Activated T-helper 2 cell treated with anti-CD3 and anti-CD28 coated beads, Interferon-gamma antibody, Interleukin-2, Interleukin-4, amounts not matched to agents 10 μg/mL and 5 μg/mL and 100 μg/mL, durations not matched to agents 14 hours and 24 hours and 36 hours (primary cell): ENCODE data around the gene PDE11A. TPM values are rescaled to one million over a fixed set of nuclear protein-coding genes. Genes with fewer than 3 reads are reported as not detected.

Experiments
- DNase-seq: peaks from one replicate; pipeline ENCODE4 v3.0.0; 2021; ENCODE audit warnings: low spot score
- H3K27ac Mint-ChIP-seq: one replicate; pipeline ENCODE4 v1.8.0; 2021; ENCODE audit warnings: mixed read lengths
- H3K27me3 Mint-ChIP-seq: one replicate; pipeline ENCODE4 v1.8.0; 2021; ENCODE audit warnings: low read depth, mixed read lengths
- H3K36me3 Mint-ChIP-seq: one replicate; pipeline ENCODE4 v1.8.0; 2021; ENCODE audit warnings: low read depth, mixed read lengths
- H3K4me1 Mint-ChIP-seq: one replicate; pipeline ENCODE4 v1.8.0; 2021; ENCODE audit warnings: low read depth, mixed read lengths
- H3K4me3 Mint-ChIP-seq: one replicate; pipeline ENCODE4 v1.8.0; 2021; ENCODE audit warnings: low read depth, mild to moderate bottlenecking, moderate library complexity, mixed read lengths
- H3K9me3 Mint-ChIP-seq: one replicate; pipeline ENCODE4 v1.8.0; 2021; ENCODE audit warnings: mixed read lengths
- intact Hi-C: fragments of 100-400 bp; cut with micrococcal nuclease; formaldehyde crosslinking; loops from one replicate; pipeline ENCODE4 v1.15.1; 2023
- total RNA-seq: library from RNA; stranded (reverse); gene quantifications from 2 replicates; pipeline ENCODE4 v1.2.3, GENCODE V29; 2022

Gene PDE11A
- total RNA-seq, 1 donor from 2014 or later, result not detected

DNA sequence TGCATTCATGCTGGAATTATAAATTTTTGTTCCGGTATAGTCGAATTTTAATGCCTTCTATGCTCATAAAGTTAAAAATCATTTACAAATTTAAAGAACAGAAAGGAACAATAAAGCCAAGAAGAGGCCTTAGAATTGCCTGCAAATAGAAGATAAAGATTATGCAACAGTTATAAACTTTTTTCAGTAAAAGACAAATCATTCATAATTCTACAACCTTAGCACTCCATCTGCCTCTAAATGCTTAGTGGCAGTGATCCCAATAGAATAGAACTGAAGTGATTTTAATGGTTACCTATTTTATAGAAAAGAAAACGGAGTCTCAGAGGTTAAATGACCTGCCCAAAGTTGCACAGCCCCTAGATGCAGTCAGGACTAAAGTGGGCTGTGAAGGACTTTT is 468.8 kb downstream of the PDE11A start:
- no peak for DNase-seq
- H3K4me3 Mint-ChIP-seq, result no peak overlapping the region
- H3K27ac Mint-ChIP-seq, result no peak overlapping the region
- H3K27me3 Mint-ChIP-seq, result peaks cover 3% of the 10 kb centered on the region
- H3K36me3 Mint-ChIP-seq, result no peaks in the 10 kb centered on the region
- intact Hi-C loops, result no loop called here
- no peaks in the 10 kb centered on the region for H3K4me1 Mint-ChIP-seq
- no peaks in the 10 kb centered on the region for H3K9me3 Mint-ChIP-seq

- Mint-ChIP-seq H3K4me3 (no peak overlapping the region), H3K27me3 (peaks cover 3% of the 10 kb centered on the region), H3K4me1 (no peaks in the 10 kb centered on the region), H3K36me3 (no peaks in the 10 kb centered on the region), H3K9me3 (no peaks in the 10 kb centered on the region), H3K27ac (no peak overlapping the region)
- DNase-seq, result no peak
- intact Hi-C loops, result no loop called here
Observed at GRCh38 chr2:177603181-177603580, 469.4 kb downstream of the PDE11A start.

GRCh38 chr2:177602611-177603164 is 469.9 kb downstream of the PDE11A start:
- Mint-ChIP-seq H3K4me3 (no peak overlapping the region), H3K27me3 (peaks cover 5% of the 10 kb centered on the region), H3K9me3 (no peaks in the 10 kb centered on the region), H3K27ac (no peak overlapping the region), H3K36me3 (no peaks in the 10 kb centered on the region), H3K4me1 (peaks cover 3% of the 10 kb centered on the region)
- DNase-seq, result no peak
- intact Hi-C loops, result no loop called here

DNA sequence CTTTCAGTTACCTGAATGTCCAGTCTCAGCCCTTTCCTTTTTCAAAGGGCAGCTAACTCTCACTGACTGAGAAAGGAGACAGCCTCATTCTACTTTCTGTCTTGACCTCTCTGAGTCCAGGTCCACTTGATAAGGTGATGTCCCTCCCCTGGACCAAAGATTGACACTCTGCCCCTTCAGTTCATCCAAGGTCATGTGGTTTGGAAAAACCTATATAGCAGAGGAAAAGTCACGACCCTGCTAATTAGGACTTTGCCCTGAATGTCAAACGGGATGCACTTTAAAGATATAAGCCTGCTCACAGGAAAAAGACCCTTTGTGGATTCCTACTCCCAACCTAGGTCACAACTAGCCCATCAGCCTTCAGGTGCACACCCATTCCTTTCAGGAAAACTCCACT is 471.7 kb downstream of the PDE11A start:
- peaks cover 4% of the 10 kb centered on the region for H3K4me1 Mint-ChIP-seq
- H3K9me3 Mint-ChIP-seq, result no peaks in the 10 kb centered on the region
- H3K27ac Mint-ChIP-seq, result no peak overlapping the region
- no peak for DNase-seq
- intact Hi-C loops, result no loop called here
- no peak overlapping the region for H3K4me3 Mint-ChIP-seq
- H3K27me3 Mint-ChIP-seq, result peaks cover 5% of the 10 kb centered on the region
- H3K36me3 Mint-ChIP-seq, result no peaks in the 10 kb centered on the region

DNA sequence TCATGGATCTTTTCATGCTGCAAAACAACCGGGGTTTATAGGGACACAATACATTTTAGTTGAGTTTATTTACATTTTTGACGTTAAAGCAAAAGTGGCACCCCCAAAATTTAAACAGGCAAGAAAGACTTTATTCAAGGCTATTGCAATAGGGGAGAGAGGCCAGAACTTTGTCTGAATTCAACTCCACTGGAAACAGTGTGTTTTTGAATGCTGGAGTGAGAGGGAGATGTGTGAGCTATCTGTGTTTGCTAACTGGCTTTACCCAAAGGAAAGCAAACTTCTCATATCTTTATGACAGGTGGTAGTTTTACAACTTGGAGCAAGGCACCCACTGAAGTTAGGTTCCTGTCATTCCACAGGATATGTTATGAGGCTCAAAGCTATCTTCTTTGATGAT is 472.6 kb downstream of the PDE11A start:
- Mint-ChIP-seq H3K4me1 (peaks cover 4% of the 10 kb centered on the region), H3K27ac (no peak overlapping the region), H3K9me3 (no peaks in the 10 kb centered on the region), H3K36me3 (no peaks in the 10 kb centered on the region), H3K4me3 (no peak overlapping the region), H3K27me3 (peaks cover 2% of the 10 kb centered on the region)
- intact Hi-C loops, result no loop called here
- DNase-seq, result no peak

DNA sequence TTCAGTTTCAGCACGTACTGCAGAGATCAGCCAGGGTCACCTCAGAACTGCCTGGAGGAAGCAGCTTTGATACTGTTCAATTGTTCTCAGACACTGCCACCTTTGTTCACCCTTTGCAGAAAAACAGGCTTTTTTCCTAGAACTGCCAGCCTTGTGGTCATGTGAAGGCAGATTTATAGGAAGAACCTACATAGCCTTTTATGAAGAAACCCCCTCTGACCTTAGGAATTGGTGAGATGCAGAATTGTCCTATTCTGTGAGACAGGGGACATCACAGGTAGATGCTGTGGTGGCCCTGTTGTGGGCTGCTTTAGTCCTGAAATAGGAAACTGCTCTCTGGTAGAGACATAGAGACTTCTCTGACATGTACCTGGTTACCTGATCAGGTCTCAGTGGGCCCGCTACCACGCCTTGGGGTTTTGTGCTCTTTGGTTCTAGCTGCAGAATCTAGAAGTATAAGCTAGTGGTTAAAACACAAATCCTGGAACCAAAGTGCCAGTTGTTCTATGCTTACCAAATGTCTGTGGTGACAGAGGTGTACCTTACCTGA is 473.4 kb downstream of the PDE11A start:
- intact Hi-C loops, result no loop called here
- no peak overlapping the region for H3K4me3 Mint-ChIP-seq
- DNase-seq, result no peak
- peaks cover 4% of the 10 kb centered on the region for H3K4me1 Mint-ChIP-seq
- peaks cover 2% of the 10 kb centered on the region for H3K27me3 Mint-ChIP-seq
- H3K9me3 Mint-ChIP-seq, result no peaks in the 10 kb centered on the region
- no peaks in the 10 kb centered on the region for H3K36me3 Mint-ChIP-seq
- no peak overlapping the region for H3K27ac Mint-ChIP-seq

DNA sequence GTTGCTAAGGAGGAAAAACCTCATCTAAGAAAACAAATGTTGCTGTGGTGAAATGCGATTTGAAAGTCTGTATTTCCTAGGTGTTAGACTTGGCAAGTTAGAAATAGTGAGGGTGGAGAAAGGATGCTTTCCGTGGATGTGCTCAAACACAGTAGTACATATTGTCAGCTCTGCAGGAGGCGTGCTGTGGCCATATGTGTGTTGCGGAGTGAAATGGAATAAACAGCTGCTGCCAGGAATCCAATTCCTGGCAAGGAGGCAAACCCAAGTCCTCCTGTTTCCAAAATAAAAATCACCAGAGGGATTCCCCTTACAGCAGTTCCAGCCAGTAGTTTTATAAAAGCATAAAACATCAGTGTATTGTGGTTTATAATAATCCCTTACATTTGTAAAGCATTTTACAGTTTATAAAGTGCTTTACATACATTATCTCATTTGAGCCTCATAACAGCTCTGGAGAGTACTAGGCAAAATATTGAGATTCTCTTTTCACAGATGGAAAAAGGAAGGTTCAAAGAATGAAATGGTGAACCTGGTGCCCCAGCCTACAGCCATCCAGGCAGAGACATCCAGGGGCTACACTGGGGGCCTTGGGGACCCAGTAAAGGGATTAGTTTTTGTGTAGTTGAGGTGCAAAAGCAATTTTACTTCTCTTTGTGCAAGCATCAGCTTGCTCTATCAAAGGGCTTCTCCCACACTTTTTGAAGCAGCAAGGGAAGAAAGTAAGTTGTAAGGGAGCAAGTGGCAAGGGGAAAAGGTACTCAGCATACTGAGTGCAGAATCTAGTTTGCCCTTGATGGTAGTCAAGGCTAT is 474.0 kb downstream of the PDE11A start:
- intact Hi-C loops, result no loop called here
- DNase-seq, result no peak
- Mint-ChIP-seq H3K4me3 (no peak overlapping the region), H3K27me3 (peaks cover 2% of the 10 kb centered on the region), H3K4me1 (peaks cover 4% of the 10 kb centered on the region), H3K36me3 (no peaks in the 10 kb centered on the region), H3K27ac (no peak overlapping the region), H3K9me3 (no peaks in the 10 kb centered on the region)

DNA sequence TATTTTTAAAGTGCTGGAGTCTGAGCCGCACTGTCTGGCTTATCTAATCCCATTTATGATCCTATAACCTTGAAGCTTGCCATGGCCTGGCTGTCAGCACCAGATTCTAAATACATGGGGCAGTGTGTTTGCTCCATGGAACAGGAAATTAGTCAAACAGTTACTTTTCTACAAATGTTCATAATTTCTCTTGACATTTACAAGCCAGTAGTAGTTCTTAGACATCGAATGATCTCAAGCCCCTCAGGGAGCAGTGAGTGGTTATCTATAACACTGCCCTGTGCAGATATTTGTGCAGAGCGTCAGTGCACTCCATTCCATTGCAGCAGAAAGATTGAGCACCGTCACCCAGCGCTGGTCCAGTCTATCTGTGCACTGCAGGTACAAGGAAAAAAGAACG is 474.8 kb downstream of the PDE11A start:
- no peak overlapping the region for H3K27ac Mint-ChIP-seq
- peaks cover 2% of the 10 kb centered on the region for H3K27me3 Mint-ChIP-seq
- intact Hi-C loops, result no loop called here
- H3K9me3 Mint-ChIP-seq, result no peaks in the 10 kb centered on the region
- H3K36me3 Mint-ChIP-seq, result no peaks in the 10 kb centered on the region
- no peak for DNase-seq
- H3K4me1 Mint-ChIP-seq, result peaks cover 4% of the 10 kb centered on the region
- H3K4me3 Mint-ChIP-seq, result no peak overlapping the region

DNA sequence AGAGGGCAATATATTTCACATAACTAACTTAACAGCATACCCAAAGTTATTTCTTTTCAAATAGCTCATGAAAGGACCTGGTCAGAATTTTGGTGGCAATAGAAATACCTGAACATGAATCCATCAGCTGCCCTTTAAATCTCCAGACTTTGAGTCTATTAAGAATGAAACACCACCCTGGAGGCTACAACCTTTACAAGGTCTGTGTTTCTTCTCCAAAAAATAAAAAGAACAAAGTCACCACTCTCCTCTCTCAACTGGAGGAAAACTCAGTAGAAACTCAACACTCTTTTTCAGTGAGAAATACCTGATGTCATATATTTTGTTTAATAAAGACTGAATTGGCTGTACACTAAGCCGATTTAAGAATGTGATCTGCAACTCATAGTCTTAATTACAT is 475.7 kb downstream of the PDE11A start:
- peaks cover 4% of the 10 kb centered on the region for H3K4me1 Mint-ChIP-seq
- no peak overlapping the region for H3K4me3 Mint-ChIP-seq
- H3K27me3 Mint-ChIP-seq, result peaks cover 2% of the 10 kb centered on the region
- no peak overlapping the region for H3K27ac Mint-ChIP-seq
- intact Hi-C loops, result no loop called here
- H3K36me3 Mint-ChIP-seq, result no peaks in the 10 kb centered on the region
- H3K9me3 Mint-ChIP-seq, result no peaks in the 10 kb centered on the region
- DNase-seq, result no peak

DNA sequence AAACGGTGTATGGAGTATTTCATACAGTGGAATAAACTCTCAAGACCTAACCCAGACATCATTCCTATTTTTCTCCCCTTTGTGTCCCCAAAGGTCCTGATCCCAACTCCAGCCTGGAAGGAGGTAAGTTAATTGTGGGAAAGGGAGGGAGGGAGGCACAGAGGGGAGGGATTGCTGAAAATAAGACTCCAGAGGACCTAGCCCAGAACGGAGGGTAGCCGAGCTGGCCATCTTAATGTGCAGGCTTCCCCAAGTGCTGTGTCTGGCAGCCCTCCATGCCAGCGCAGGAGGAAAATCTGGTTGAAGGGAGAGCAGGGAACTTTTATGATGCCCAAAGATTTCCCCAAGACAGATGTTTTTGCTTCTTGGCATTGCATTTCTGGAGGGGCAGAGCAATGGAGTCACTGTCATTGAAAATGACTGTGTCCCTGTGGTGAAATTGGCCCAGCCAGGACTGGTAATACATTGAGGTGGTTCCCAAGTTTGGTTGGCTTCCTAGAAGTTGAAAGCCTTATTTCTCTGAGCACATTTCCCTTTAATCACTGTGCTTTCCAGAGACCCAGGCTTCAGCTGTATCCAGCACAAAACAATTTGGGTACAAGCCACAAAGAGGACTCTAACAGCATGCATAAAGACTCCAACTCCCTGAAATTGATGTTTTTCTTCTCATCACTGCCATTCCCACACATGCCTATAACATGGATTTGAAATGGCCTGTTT is 477.3 kb downstream of the PDE11A start:
- peaks cover 4% of the 10 kb centered on the region for H3K4me1 Mint-ChIP-seq
- H3K36me3 Mint-ChIP-seq, result no peaks in the 10 kb centered on the region
- H3K27ac Mint-ChIP-seq, result no peak overlapping the region
- no peak overlapping the region for H3K4me3 Mint-ChIP-seq
- peaks cover 2% of the 10 kb centered on the region for H3K27me3 Mint-ChIP-seq
- intact Hi-C loops, result no loop called here
- H3K9me3 Mint-ChIP-seq, result no peaks in the 10 kb centered on the region
- DNase-seq, result no peak

- H3K9me3 Mint-ChIP-seq, result no peaks in the 10 kb centered on the region
- no peak for DNase-seq
- H3K36me3 Mint-ChIP-seq, result no peaks in the 10 kb centered on the region
- intact Hi-C loops, result no loop called here
- no peak overlapping the region for H3K27ac Mint-ChIP-seq
- peaks cover 4% of the 10 kb centered on the region for H3K27me3 Mint-ChIP-seq
- H3K4me3 Mint-ChIP-seq, result no peak overlapping the region
- H3K4me1 Mint-ChIP-seq, result peaks cover 4% of the 10 kb centered on the region
Observed at GRCh38 chr2:177593402-177593801, 479.2 kb downstream of the PDE11A start.

GRCh38 chr2:177592945-177593344 is 479.6 kb downstream of the PDE11A start:
- intact Hi-C loops, result no loop called here
- no peak overlapping the region for H3K4me3 Mint-ChIP-seq
- H3K4me1 Mint-ChIP-seq, result peaks cover 4% of the 10 kb centered on the region
- no peak for DNase-seq
- H3K9me3 Mint-ChIP-seq, result no peaks in the 10 kb centered on the region
- H3K36me3 Mint-ChIP-seq, result no peaks in the 10 kb centered on the region
- peaks cover 5% of the 10 kb centered on the region for H3K27me3 Mint-ChIP-seq
- H3K27ac Mint-ChIP-seq, result no peak overlapping the region

DNA sequence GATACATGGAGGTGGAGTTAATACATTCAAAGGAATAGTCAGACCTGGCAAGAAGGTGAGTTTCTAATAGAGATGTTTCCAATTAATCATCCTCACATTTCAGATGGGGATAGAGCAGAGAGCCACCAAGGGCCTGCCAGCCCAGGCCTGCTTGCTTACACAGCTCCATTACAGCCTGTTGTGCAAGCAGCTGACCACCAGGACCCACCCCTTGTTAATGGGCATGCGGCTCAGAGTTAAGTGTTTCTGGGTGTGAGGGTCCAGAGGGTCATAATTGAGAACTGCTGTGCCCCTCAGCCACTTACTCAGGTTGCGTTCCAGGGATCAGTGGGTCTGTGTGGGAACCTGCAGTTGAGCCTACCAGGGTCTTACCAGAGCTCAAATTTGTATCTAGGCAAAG is 480.2 kb downstream of the PDE11A start:
- no peak for DNase-seq
- H3K9me3 Mint-ChIP-seq, result no peaks in the 10 kb centered on the region
- H3K36me3 Mint-ChIP-seq, result no peaks in the 10 kb centered on the region
- intact Hi-C loops, result no loop called here
- H3K27me3 Mint-ChIP-seq, result peaks cover 3% of the 10 kb centered on the region
- no peak overlapping the region for H3K4me3 Mint-ChIP-seq
- no peak overlapping the region for H3K27ac Mint-ChIP-seq
- H3K4me1 Mint-ChIP-seq, result no peaks in the 10 kb centered on the region
